IMR-90 (cell line): ENCODE results near the gene DNAJB7. TPM values are rescaled to one million over a fixed set of nuclear protein-coding genes. Genes with fewer than 3 reads are reported as not detected.

Source experiments
- ATAC-seq: fragments of 200-7000 bp; cut with Tn5 transposase; 2 replicates; pipeline ENCODE4 v1.9.1; 2020; ENCODE audit warnings: low read depth, mild to moderate bottlenecking, moderate library complexity
- BruUV-seq: library from RNA; stranded (reverse); fragments of 400-500 nt; replicated peaks from 2 replicates; lab custom pipeline; 2021; lab: Mats Ljungman, UMichigan
- CTCF ChIA-PET: fragments of 300-600 bp; formaldehyde crosslinking; extraction: SDS; loops from one replicate; lab custom pipeline; 2021; ENCODE audit warnings: antibody characterized with exemption; lab: Yijun Ruan, JAX
- POLR2A ChIA-PET: fragments of 300-600 bp; sonication (Branson Sonifier 250); formaldehyde crosslinking; loops from one replicate; lab custom pipeline; 2022; ENCODE audit warnings: antibody characterized with exemption; ENCODE audit not compliant: unreplicated experiment; lab: Charles Lee
- DNase-seq: peaks from one replicate; pipeline ENCODE4 v3.0.0; 2013
- H2AFZ ChIP-seq: replicated peaks from 2 replicates; pipeline ENCODE3; 2013; ENCODE audit warnings: low read length, mild to moderate bottlenecking; ENCODE audit not compliant: poor library complexity
- H2AK5ac ChIP-seq: 2 replicates; pipeline ENCODE4 v1.6.1; 2013; ENCODE audit warnings: low read depth, low read length, inconsistent platforms
- H2AK9ac ChIP-seq: replicated peaks from 2 replicates; pipeline ENCODE3; 2013; ENCODE audit warnings: mild to moderate bottlenecking, low read depth, low read length, moderate library complexity; ENCODE audit not compliant: poor library complexity
- H2BK120ac ChIP-seq: 2 replicates; pipeline ENCODE4 v1.6.1; 2013; ENCODE audit warnings: low read depth, low read length, inconsistent platforms
- H2BK15ac ChIP-seq: 3 replicates; pipeline ENCODE4 v1.6.1; 2013; ENCODE audit warnings: low read depth, low read length, inconsistent platforms
- H2BK20ac ChIP-seq: 2 replicates; pipeline ENCODE4 v1.6.1; 2013; ENCODE audit warnings: low read depth, mild to moderate bottlenecking, inconsistent platforms, low read length, moderate library complexity
- H2BK5ac ChIP-seq: 2 replicates; pipeline ENCODE4 v1.6.1; 2013; ENCODE audit warnings: mild to moderate bottlenecking, low read depth, low read length, inconsistent platforms; ENCODE audit not compliant: poor library complexity, severe bottlenecking
- H3K14ac ChIP-seq: replicated peaks from 2 replicates; pipeline ENCODE4 v1.6.1; 2013; ENCODE audit warnings: low read depth, low read length, inconsistent platforms
- H3K18ac ChIP-seq: 2 replicates; pipeline ENCODE4 v1.6.1; 2013; ENCODE audit warnings: low read depth, low read length, control low read depth
- H3K23ac ChIP-seq: 2 replicates; pipeline ENCODE4 v1.6.1; 2013; ENCODE audit warnings: low read depth, low read length, inconsistent platforms
- H3K27ac ChIP-seq: 2 replicates; pipeline ENCODE4 v1.5.1; 2013; ENCODE audit warnings: mild to moderate bottlenecking, control low read depth, low read length; ENCODE audit not compliant: insufficient read depth
- H3K27me3 ChIP-seq: 2 replicates; pipeline ENCODE4 v1.6.1; 2013; ENCODE audit warnings: low read length; ENCODE audit not compliant: control insufficient read depth, insufficient read depth
- H3K36me3 ChIP-seq: 2 replicates; pipeline ENCODE4 v1.6.1; 2013; ENCODE audit warnings: low read length, mixed read lengths; ENCODE audit not compliant: control insufficient read depth, insufficient read depth
- H3K4ac ChIP-seq: 2 replicates; pipeline ENCODE4 v1.6.1; 2013; ENCODE audit warnings: low read depth, low read length, inconsistent platforms
- H3K4me1 ChIP-seq: 2 replicates; pipeline ENCODE4 v1.6.1; 2013; ENCODE audit warnings: low read length, mixed read lengths; ENCODE audit not compliant: control insufficient read depth, insufficient read depth
- H3K4me2 ChIP-seq: 2 replicates; pipeline ENCODE4 v1.6.1; 2013; ENCODE audit warnings: low read depth, mild to moderate bottlenecking, control low read depth, low read length, moderate library complexity
- H3K4me3 ChIP-seq: 2 replicates; pipeline ENCODE4 v1.5.1; 2013; ENCODE audit warnings: low read depth, mild to moderate bottlenecking, control low read depth, low read length, moderate library complexity; ENCODE audit not compliant: insufficient read depth
- H3K56ac ChIP-seq: 2 replicates; pipeline ENCODE4 v1.6.1; 2013; ENCODE audit warnings: low read length, inconsistent platforms; ENCODE audit not compliant: insufficient read depth; ENCODE audit errors: extremely low read depth
- H3K79me1 ChIP-seq, 2 experiments: 2 replicates each; pipeline ENCODE4 v1.6.1; 2013; ENCODE audit warnings: low read length in 2 of 2, inconsistent platforms in 1 of 2, low read depth in 1 of 2
- H3K9ac ChIP-seq: 2 replicates; pipeline ENCODE4 v1.6.1; 2013; ENCODE audit warnings: low read depth, low read length, control low read depth
- H3K9me1 ChIP-seq: 2 replicates; pipeline ENCODE4 v1.6.1; 2013; ENCODE audit warnings: low read length, inconsistent platforms; ENCODE audit not compliant: insufficient read depth
- H3K9me3 ChIP-seq: 2 replicates; pipeline ENCODE4 v1.6.1; 2013; ENCODE audit warnings: low read length; ENCODE audit not compliant: control insufficient read depth, insufficient read depth
- H4K20me1 ChIP-seq: 2 replicates; pipeline ENCODE4 v1.6.1; 2013; ENCODE audit warnings: low read length, inconsistent platforms; ENCODE audit not compliant: insufficient read depth
- H4K5ac ChIP-seq: 2 replicates; pipeline ENCODE4 v1.6.1; 2013; ENCODE audit warnings: mild to moderate bottlenecking, low read depth, low read length, control low read depth
- H4K8ac ChIP-seq, 2 experiments: 2 replicates each; pipeline ENCODE4 v1.6.1; 2013; ENCODE audit warnings: low read depth in 2 of 2, low read length in 2 of 2, control low read depth in 1 of 2, inconsistent platforms in 1 of 2
- H4K91ac ChIP-seq: 2 replicates; pipeline ENCODE4 v1.6.1; 2013; ENCODE audit warnings: low read depth, low read length, inconsistent platforms; ENCODE audit not compliant: insufficient read depth
- BHLHE40 ChIP-seq: fragments of 150-350 bp; IDR thresholded peaks from 2 replicates; pipeline ENCODE4 v1.6.1; 2016; ENCODE audit warnings: mild to moderate bottlenecking, low read depth, low read length
- CEBPB ChIP-seq: IDR thresholded peaks from 2 replicates; pipeline ENCODE4 v1.6.1; 2012; ENCODE audit warnings: low read depth, low read length, improper control_type of control experiment
- CHD1 ChIP-seq: IDR thresholded peaks from 2 replicates; pipeline ENCODE4 v1.6.1; 2012; ENCODE audit warnings: low read depth, low read length, improper control_type of control experiment
- CTCF ChIP-seq: conservative IDR thresholded peaks from 2 replicates; pipeline ENCODE4 v1.5.1; 2012; ENCODE audit warnings: mild to moderate bottlenecking, low read depth, low read length, improper control_type of control experiment
- ELK1 ChIP-seq: fragments of 150-350 bp; IDR thresholded peaks from 2 replicates; pipeline ENCODE4 v1.6.1; 2016; ENCODE audit warnings: low read depth, mild to moderate bottlenecking, low read length, moderate library complexity, borderline replicate concordance
- FOS ChIP-seq: fragments of 150-350 bp; IDR thresholded peaks from 2 replicates; pipeline ENCODE4 v1.6.1; 2016; ENCODE audit warnings: low read depth, low read length
- MAFK ChIP-seq: IDR thresholded peaks from 2 replicates; pipeline ENCODE4 v1.6.1; 2012; ENCODE audit warnings: low read depth, low read length, improper control_type of control experiment
- MAZ ChIP-seq: IDR thresholded peaks from 2 replicates; pipeline ENCODE4 v1.6.1; 2012; ENCODE audit warnings: low read depth, mild to moderate bottlenecking, low read length, improper control_type of control experiment, moderate library complexity, borderline replicate concordance
- MXI1 ChIP-seq: IDR thresholded peaks from 2 replicates; pipeline ENCODE4 v1.6.1; 2012; ENCODE audit warnings: low read depth, mild to moderate bottlenecking, low read length, moderate library complexity, borderline replicate concordance
- NFE2L2 ChIP-seq: fragments of 150-350 bp; IDR thresholded peaks from 2 replicates; pipeline ENCODE4 v1.6.1; 2016; ENCODE audit warnings: low read depth, mild to moderate bottlenecking, low read length
- POLR2A ChIP-seq: IDR thresholded peaks from 2 replicates; pipeline ENCODE4 v1.6.1; 2012; ENCODE audit warnings: mild to moderate bottlenecking, low read depth, low read length
- RAD21 ChIP-seq: IDR thresholded peaks from 2 replicates; pipeline ENCODE4 v1.6.1; 2012; ENCODE audit warnings: low read length, improper control_type of control experiment
- RCOR1 ChIP-seq: IDR thresholded peaks from 2 replicates; pipeline ENCODE4 v1.6.1; 2012; ENCODE audit warnings: mild to moderate bottlenecking, low read length, improper control_type of control experiment; ENCODE audit not compliant: insufficient replicate concordance
- RFX5 ChIP-seq: IDR thresholded peaks from 2 replicates; pipeline ENCODE4 v1.8.0; 2012; ENCODE audit warnings: low read depth, mild to moderate bottlenecking, low read length, moderate library complexity
- SMC3 ChIP-seq: fragments of 150-350 bp; IDR thresholded peaks from 2 replicates; pipeline ENCODE4 v1.6.1; 2016; ENCODE audit warnings: low read depth, mild to moderate bottlenecking, antibody characterized with exemption, low read length, moderate library complexity
- USF2 ChIP-seq: fragments of 150-350 bp; IDR thresholded peaks from 2 replicates; pipeline ENCODE4 v1.6.1; 2017; ENCODE audit warnings: mild to moderate bottlenecking, antibody characterized with exemption, low read length, low read depth
- WGBS, 2 experiments: methylation state at CpG; one replicate each; pipeline versions ENCODE4 v1.1.5 to v1.1.7; 2013; ENCODE audit warnings: missing lambda C conversion rate in 2 of 2; ENCODE audit not compliant: insufficient read length in 1 of 2; ENCODE audit errors: extremely low coverage in 2 of 2; 5-methylcytosine and 5-hydroxymethylcytosine counted together
- dilution Hi-C: fragments of 300-500 bp; cut with HindIII; formaldehyde crosslinking; loops from one replicate; pipeline ENCODE4 v1.14.3; 2018; ENCODE audit warnings: low sequenced_read_pairs; ENCODE audit not compliant: unreplicated experiment
- in situ Hi-C: fragments of 300-500 bp; cut with MboI; formaldehyde crosslinking; loops from 3 replicates; pipeline ENCODE4 v1.14.3; 2019; ENCODE audit warnings: low sequenced_read_pairs, inconsistent platforms, mixed read lengths
- intact Hi-C: fragments of 100-400 bp; cut with micrococcal nuclease; formaldehyde crosslinking; loops from 2 replicates; pipeline ENCODE4 v1.10.0; 2022
- polyA plus RNA-seq, 3 experiments: library from polyadenylated mRNA; depleted of rRNA; stranded (reverse); fragments of >200 nt; gene quantifications; 2 replicates each; pipeline ENCODE4 v1.2.3, GENCODE V29; 2012; ENCODE audit warnings: low replicate concordance in 1 of 3
- total RNA-seq: library from RNA; depleted of rRNA; stranded (reverse); fragments of >200 nt; gene quantifications from 2 replicates; pipeline ENCODE4 v1.2.3, GENCODE V29; 2012

DNAJB7 gene
- total and polyA plus RNA-seq, 2 of the 4 experiments (the other 2 are of a cell fraction) = not detected

- Histone ChIP-seq H3K56ac (no peak overlapping the region), H3K9me3 (no peaks in the 10 kb centered on the region), H4K20me1 (no peaks in the 10 kb centered on the region), H3K9ac (no peak overlapping the region), H3K36me3 (peaks cover 27% of the 10 kb centered on the region), H3K23ac (no peak overlapping the region), H3K27ac (no peak overlapping the region), H2BK15ac (no peak overlapping the region), H2AK5ac (no peak overlapping the region), H2AFZ (no peak overlapping the region), H2BK5ac (no peak overlapping the region), H3K4me3 (no peak overlapping the region), H4K8ac (no peak overlapping the region), H2AK9ac (no peak overlapping the region), H4K5ac (no peak overlapping the region), H3K4ac (no peak overlapping the region), H3K79me1 (peaks cover 0 to 6% of the 10 kb centered on the region in 2 experiments; a peak in 2 of 4 replicates), H3K4me1 (peaks cover 5% of the 10 kb centered on the region), H3K18ac (no peak overlapping the region), H3K9me1 (peaks cover 6% of the 10 kb centered on the region; the same call in 1 of the 2 replicates), H3K4me2 (no peak overlapping the region), H4K91ac (no peak overlapping the region), H2BK120ac (no peak overlapping the region), H3K14ac (no peak overlapping the region), H2BK20ac (no peak overlapping the region), H3K27me3 (no peaks in the 10 kb centered on the region)
- no peak for DNase-seq
- dilution Hi-C loops = no loop called here
- no TSS peak for BruUV-seq
- intact Hi-C loops = no loop called here
- no peak for ATAC-seq
- CTCF ChIA-PET = interaction anchor here (0.9 kb wide), 1 partner anchor 10 kb away, joined by 4 read pairs; no protein-coding TSS in a partner anchor
- WGBS, 2 experiments = no CpG with 5 or more reads among the region's 6 CpGs
- in situ Hi-C loops = no loop called here
- POLR2A ChIA-PET = no interaction called here
- TF ChIP-seq CHD1 (no peak), BHLHE40 (no peak), NFE2L2 (no peak), MAZ (no peak), CEBPB (no peak), RAD21 (no peak), POLR2A (no peak), CTCF (no peak), MAFK (no peak), FOS (no peak), RFX5 (no peak), MXI1 (no peak), SMC3 (no peak), RCOR1 (no peak), USF2 (no peak), ELK1 (no peak)
Observed at GRCh38 chr22:40908895-40909294, 47.0 kb upstream of the DNAJB7 start.
